HepG2 (cell line): ENCODE measurements around the gene LLGL1. TPM values are rescaled to one million over a fixed set of nuclear protein-coding genes. Genes with fewer than 3 reads are reported as not detected.

Source experiments
- AFF4 ChIP-seq: sonication (generic); formaldehyde crosslinking; IDR thresholded peaks from 2 replicates; pipeline ENCODE4 v1.4.0; 2020; ENCODE audit warnings: missing genetic modification reagents
- CREBL2 ChIP-seq: sonication (generic); formaldehyde crosslinking; IDR thresholded peaks from 2 replicates; pipeline ENCODE4 v1.8.1; 2023; ENCODE audit warnings: missing genetic modification reagents, mild to moderate bottlenecking, borderline replicate concordance
- FOXO1 ChIP-seq: sonication (generic); formaldehyde crosslinking; IDR thresholded peaks from 2 replicates; pipeline ENCODE4 v1.4.0; 2020; ENCODE audit warnings: missing genetic modification reagents
- GLI4 ChIP-seq: sonication (generic); formaldehyde crosslinking; IDR thresholded peaks from 2 replicates; pipeline ENCODE4 v1.5.1; 2020; ENCODE audit warnings: missing genetic modification reagents, mild to moderate bottlenecking, moderate library complexity, borderline replicate concordance
- KDM6A ChIP-seq: IDR thresholded peaks from 2 replicates; pipeline ENCODE4 v1.6.1; 2016; ENCODE audit warnings: low read depth
- MYPOP ChIP-seq: sonication (generic); formaldehyde crosslinking; IDR thresholded peaks from 2 replicates; pipeline ENCODE4 v1.8.1; 2023; ENCODE audit warnings: mild to moderate bottlenecking, moderate library complexity, missing genetic modification reagents
- PRDM10 ChIP-seq: sonication (generic); formaldehyde crosslinking; IDR thresholded peaks from 2 replicates; pipeline ENCODE4 v1.4.0; 2020; ENCODE audit warnings: low read depth, missing genetic modification reagents
- RAD21 ChIP-seq: fragments of 450-650 bp; formaldehyde crosslinking; IDR thresholded peaks from 2 replicates; pipeline ENCODE4 v1.5.0; 2020; ENCODE audit warnings: mild to moderate bottlenecking
- ZBTB44 ChIP-seq: sonication (generic); formaldehyde crosslinking; IDR thresholded peaks from 2 replicates; pipeline ENCODE4 v1.4.0; 2020; ENCODE audit warnings: missing genetic modification reagents
- ZFP41 ChIP-seq: sonication (generic); formaldehyde crosslinking; IDR thresholded peaks from 2 replicates; pipeline ENCODE4 v1.4.0; 2020; ENCODE audit warnings: mild to moderate bottlenecking, missing genetic modification reagents, borderline replicate concordance
- ZMYM2 ChIP-seq: sonication (generic); formaldehyde crosslinking; IDR thresholded peaks from 2 replicates; pipeline ENCODE4 v1.8.0; 2022; ENCODE audit warnings: mild to moderate bottlenecking, missing genetic modification reagents
- ZNF282 ChIP-seq: fragments of 450-650 bp; IDR thresholded peaks from 2 replicates; pipeline ENCODE4 v1.6.1; 2018; ENCODE audit not compliant: partially characterized antibody
- ZNF30 ChIP-seq: sonication (generic); formaldehyde crosslinking; IDR thresholded peaks from 2 replicates; pipeline ENCODE4 v1.5.0; 2020; ENCODE audit warnings: mild to moderate bottlenecking, missing genetic modification reagents
- ZNF34 ChIP-seq: sonication (generic); formaldehyde crosslinking; IDR thresholded peaks from 2 replicates; pipeline ENCODE4 v1.4.0; 2020; ENCODE audit warnings: mild to moderate bottlenecking, missing genetic modification reagents, borderline replicate concordance
- ZNF382 ChIP-seq: sonication (generic); formaldehyde crosslinking; IDR thresholded peaks from 2 replicates; pipeline ENCODE4 v1.5.0; 2020; ENCODE audit warnings: missing genetic modification reagents, mild to moderate bottlenecking, borderline replicate concordance
- ZNF660 ChIP-seq: sonication (generic); formaldehyde crosslinking; IDR thresholded peaks from 2 replicates; pipeline ENCODE4 v1.5.1; 2020; ENCODE audit warnings: mild to moderate bottlenecking, low read depth, missing genetic modification reagents, borderline replicate concordance
- ZNF720 ChIP-seq: sonication (generic); formaldehyde crosslinking; IDR thresholded peaks from 2 replicates; pipeline ENCODE4 v1.4.0; 2020; ENCODE audit warnings: missing genetic modification reagents
- ZSCAN31 ChIP-seq: sonication (generic); formaldehyde crosslinking; IDR thresholded peaks from 2 replicates; pipeline ENCODE4 v1.5.0; 2020; ENCODE audit warnings: low read depth, mild to moderate bottlenecking, missing genetic modification reagents
- polyA plus RNA-seq, 8 experiments: library from polyadenylated mRNA; depleted of rRNA in 3 of 8; stranded (reverse) in 7 of 8; unstranded in 1 of 8; fragments of >200 nt; fragmentation: Illumina TruSeq in 4 of 8; extraction: Trizol in 4 of 8; gene quantifications; 2 replicates each; pipeline versions ENCODE4 v1.2.1 to v1.2.3, GENCODE V29; 2011 to 2016; ENCODE audit warnings: low read depth in 4 of 8, missing spikeins in 1 of 8, mixed read lengths in 1 of 8; ENCODE audit not compliant: insufficient read depth in 1 of 8
- total RNA-seq, 5 experiments: library from RNA; depleted of rRNA; stranded (reverse); fragments of >200 nt; fragmentation: Illumina TruSeq; extraction: Trizol; gene quantifications; 2 replicates each; pipeline ENCODE4 v1.2.3, GENCODE V29; 2016; ENCODE audit warnings: low read depth in 1 of 5

LLGL1 gene
- total and polyA plus RNA-seq, 2 of the 13 experiments (the other 11 are each of a cell fraction or from before 2014, with no cell fraction given): 15.0 to 15.3 TPM

- TF ChIP-seq AFF4 (no peak), MYPOP (no peak), PRDM10 (CRISPR knock-in tag) (no peak), ZNF720 (no peak), CREBL2 (CRISPR knock-in tag) (no peak), ZNF382 (CRISPR knock-in tag) (no peak), FOXO1 (no peak), ZFP41 (CRISPR knock-in tag) (no peak), ZSCAN31 (CRISPR knock-in tag) (peak; percentile 59), ZNF660 (no peak), ZNF34 (CRISPR knock-in tag) (no peak), KDM6A (CRISPR knock-in tag) (no peak), ZMYM2 (CRISPR knock-in tag) (0 out of 2 replicates have a peak, but pooled peaks have one; percentile 38), ZBTB44 (CRISPR knock-in tag) (no peak), ZNF282 (no peak), GLI4 (CRISPR knock-in tag) (no peak), ZNF30 (CRISPR knock-in tag) (0 out of 2 replicates have a peak, but pooled peaks have one; percentile 77), RAD21 (CRISPR knock-in tag) (no peak)
These were observed 43.1 kb upstream of the LLGL1 start (continued) for GRCh38 chr17:18182110-18182977.
